Lung (tissue), 16 donors: ENCODE data around the gene SIRT1. TPM values are rescaled to one million over a fixed set of nuclear protein-coding genes. Genes with fewer than 3 reads are reported as not detected.
"Not testable (repeated sequence)": the region's sequence is repeated elsewhere in the genome, so short reads cannot be mapped to it uniquely, and the experiment has no call there.

Source experiments
- ATAC-seq: fragments of 200-7000 bp; cut with Tn5 transposase; one replicate; pipeline ENCODE4 v1.9.1; 2020; ENCODE audit warnings: moderate number of reproducible peaks; ENCODE audit not compliant: insufficient read depth, low FRiP score
- DNase-seq, 3 donors: peaks; one replicate each; pipeline ENCODE4 v3.0.0-alpha.2; 2013 to 2017
- H3K27ac ChIP-seq, 2 donors: one replicate each; pipeline ENCODE4 v1.5.1; 2013; ENCODE audit warnings: mild to moderate bottlenecking in 2 of 2, moderate library complexity in 2 of 2, control low read depth in 1 of 2, inconsistent platforms in 1 of 2, low read depth in 1 of 2, low read length in 1 of 2
- H3K27me3 ChIP-seq, 3 donors: one replicate each; pipeline ENCODE4 v1.5.1; 2013; ENCODE audit warnings: low read length in 2 of 3; ENCODE audit not compliant: control insufficient read depth in 3 of 3, insufficient read depth in 3 of 3
- H3K36me3 ChIP-seq, 4 donors: one replicate each; pipeline ENCODE4 v1.5.1; 2013; ENCODE audit warnings: low read length in 4 of 4, mild to moderate bottlenecking in 1 of 4, moderate library complexity in 1 of 4; ENCODE audit not compliant: control insufficient read depth in 4 of 4, insufficient read depth in 4 of 4
- H3K4me1 ChIP-seq, 5 donors: one replicate each; pipeline ENCODE4 v1.5.1; 2013; ENCODE audit warnings: low read length in 5 of 5, mild to moderate bottlenecking in 2 of 5, moderate library complexity in 1 of 5; ENCODE audit not compliant: control insufficient read depth in 5 of 5, insufficient read depth in 5 of 5
- H3K4me3 ChIP-seq: one replicate; pipeline ENCODE4 v1.5.1; 2013; ENCODE audit warnings: mild to moderate bottlenecking, control low read depth, moderate library complexity
- H3K9ac ChIP-seq, 2 donors: one replicate each; pipeline ENCODE4 v1.5.1; 2013; ENCODE audit warnings: low read length in 2 of 2, control low read depth in 1 of 2; ENCODE audit not compliant: insufficient read depth in 1 of 2
- H3K9me3 ChIP-seq, 4 donors: one replicate each; pipeline ENCODE4 v1.5.1; 2013; ENCODE audit warnings: low read length in 3 of 4, mild to moderate bottlenecking in 1 of 4, moderate library complexity in 1 of 4; ENCODE audit not compliant: control insufficient read depth in 4 of 4, insufficient read depth in 3 of 4
- CTCF ChIP-seq: IDR thresholded peaks from 2 replicates; pipeline ENCODE4 v1.5.1; 2012; ENCODE audit warnings: mild to moderate bottlenecking; ENCODE audit errors: control extremely low read depth, extremely low read depth
- WGBS, 2 donors: extraction: QIAGEN DNeasy Blood & Tissue Kit; methylation state at CpG; one replicate each; pipeline ENCODE4 v1.1.7; 2013; 5-methylcytosine and 5-hydroxymethylcytosine counted together
- long read RNA-seq, 5 donors: transcript quantifications; one replicate each; lab custom pipeline, GENCODE V29; 2026
- polyA plus RNA-seq, 2 donors: library from polyadenylated mRNA; stranded (reverse); fragments of 200-250 nt; gene quantifications; one replicate each; pipeline ENCODE4 v1.2.1, GENCODE V29; 2013
- total RNA-seq, 2 donors: library from RNA; depleted of rRNA in 1 of 2; stranded (reverse); fragments of >200 nt in 1 of 2; gene quantifications; one replicate each; pipeline ENCODE4 v1.2.1, GENCODE V29; 2014 to 2021
- donor health status: control.
- donor health status: control.
- donor health status: Bipolar disorder and iron deficiency.
- donor health status: healthy.
- donor health status: DM: yes; HTN: yes; CAD: no.

Gene SIRT1
- total RNA-seq (10 to 100 TPM; 15.7 to 37.0 TPM), polyA plus RNA-seq (10 to 100 TPM in 1 of 2 donors, 1 to 10 TPM in 1; 8.7 to 11.0 TPM)
- long read RNA-seq, donor 1, full-length matches to known transcripts, result 4 of 4 reads
- long read RNA-seq, donor 1, partial matches to known transcripts, result 0 of 4 reads
- long read RNA-seq, donor 1, other reads (novel, unspliced or antisense), result 0 of 4 reads
- long read RNA-seq, donor 2, partial matches to known transcripts, result 11 of 11 reads
- long read RNA-seq, donor 2, other reads (novel, unspliced or antisense), result 0 of 11 reads
- long read RNA-seq, donor 3, full-length matches to known transcripts, result 1 of 1 reads
- long read RNA-seq, donor 3, partial matches to known transcripts, result 0 of 1 reads
- long read RNA-seq, donor 3, other reads (novel, unspliced or antisense), result 0 of 1 reads
- long read RNA-seq, donor 4, result 0 reads
- long read RNA-seq, donor 5, full-length matches to known transcripts, result 5 of 5 reads
- long read RNA-seq, donor 5, partial matches to known transcripts, result 0 of 5 reads
- long read RNA-seq, donor 5, other reads (novel, unspliced or antisense), result 0 of 5 reads

- ATAC-seq (peak; percentile 90), DNase-seq (peak; percentile 97 to 98 (median 98))
- TF ChIP-seq CTCF, result no peak
- peaks cover 0 to 13% (median under 1%) of the 10 kb centered on the region in 5 donors for H3K4me1 ChIP-seq
- peak within 1 kb of the TSS; percentile 98 to 100 for H3K27ac ChIP-seq
- 0 to 1% methylated on average over 52 to 62 of the region's 62 CpGs for WGBS, 2 donors
- H3K36me3 ChIP-seq, result peaks cover 8 to 23% (median 11%) of the 10 kb centered on the region in 4 donors
- peak within 1 kb of the TSS; percentile 42 to 85 for H3K9ac ChIP-seq
- peak within 1 kb of the TSS; percentile 87 for H3K4me3 ChIP-seq
- H3K27me3 ChIP-seq, result no peaks in the 10 kb centered on the region
- no peaks in the 10 kb centered on the region for H3K9me3 ChIP-seq
Observed at GRCh38 chr10:67884313-67884841, at the start of gene SIRT1. SIRT1 (plus strand) TSS chr10:67884656; CDS start chr10:67884722, 66 bp downstream.

- not testable (repeated sequence) for H3K36me3 ChIP-seq, DNase-seq, H3K4me3 ChIP-seq, H3K27me3 ChIP-seq, ATAC-seq, H3K4me1 ChIP-seq, H3K9me3 ChIP-seq, H3K9ac ChIP-seq, H3K27ac ChIP-seq
- WGBS, 2 donors, result 65 to 75% methylated on average over 6 of the region's 6 CpGs
Observed at GRCh38 chr10:67835541-67836394, 48.7 kb upstream of the SIRT1 start.

GRCh38 chr10:67836488-67836887, 48.0 kb upstream of the SIRT1 start:
- H3K27ac ChIP-seq, result no peak overlapping the region
- H3K36me3 ChIP-seq, result no peaks in the 10 kb centered on the region
- DNase-seq (no peak), ATAC-seq (no peak)
- WGBS, 2 donors, result 52 to 55% methylated on average over 2 of the region's 2 CpGs
- no peaks in the 10 kb centered on the region for H3K27me3 ChIP-seq
- peaks cover 0 to 10% (median 0%) of the 10 kb centered on the region in 5 donors for H3K4me1 ChIP-seq
- no peak overlapping the region for H3K9ac ChIP-seq
- TF ChIP-seq CTCF, result no peak
- no peaks in the 10 kb centered on the region for H3K9me3 ChIP-seq
- no peak overlapping the region for H3K4me3 ChIP-seq
